Ecto neural progenitor cell (in vitro differentiated cells): ENCODE data around the gene LSR.
"Not testable (repeated sequence)": the region's sequence is repeated elsewhere in the genome, so short reads cannot be mapped to it uniquely, and the experiment has no call there.

ENCODE experiments used
- DNase-seq: peaks from one replicate; pipeline ENCODE4 v3.0.0-alpha.2; 2018; ENCODE audit warnings: low spot score

Gene LSR

GRCh38 chr19:35219008-35219407, 29.8 kb upstream of the LSR start:
- no peak for DNase-seq

DNA sequence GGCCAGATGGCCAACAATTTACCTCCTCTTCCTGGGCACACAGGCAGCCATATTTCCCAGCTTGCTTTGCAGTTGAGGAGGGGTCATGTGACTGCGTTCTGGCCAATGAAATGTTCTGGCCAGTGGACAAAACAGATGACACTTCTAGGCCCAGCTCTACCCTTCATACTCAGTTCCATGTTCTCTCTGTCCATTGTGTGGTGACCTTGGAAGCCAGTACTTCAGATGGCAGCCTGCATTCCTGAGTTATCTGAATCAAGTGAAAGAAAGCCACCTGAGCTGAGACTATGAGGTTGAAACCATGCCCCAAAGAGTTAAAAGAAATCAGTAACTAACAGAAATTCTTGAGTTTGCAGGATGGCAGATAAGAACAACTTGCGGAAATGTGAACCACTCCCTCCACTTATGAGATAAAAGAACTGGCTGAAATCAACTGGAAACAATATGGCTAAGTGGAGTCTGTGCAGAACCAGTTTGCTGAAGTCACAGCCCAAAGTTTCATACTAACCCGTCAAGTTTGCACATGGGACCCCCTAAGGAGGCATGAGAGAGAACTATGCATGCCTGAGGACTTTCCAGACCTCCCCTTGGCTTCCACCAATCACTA, 28.4 kb upstream of the LSR start:
- peak; percentile 27 for DNase-seq

DNA sequence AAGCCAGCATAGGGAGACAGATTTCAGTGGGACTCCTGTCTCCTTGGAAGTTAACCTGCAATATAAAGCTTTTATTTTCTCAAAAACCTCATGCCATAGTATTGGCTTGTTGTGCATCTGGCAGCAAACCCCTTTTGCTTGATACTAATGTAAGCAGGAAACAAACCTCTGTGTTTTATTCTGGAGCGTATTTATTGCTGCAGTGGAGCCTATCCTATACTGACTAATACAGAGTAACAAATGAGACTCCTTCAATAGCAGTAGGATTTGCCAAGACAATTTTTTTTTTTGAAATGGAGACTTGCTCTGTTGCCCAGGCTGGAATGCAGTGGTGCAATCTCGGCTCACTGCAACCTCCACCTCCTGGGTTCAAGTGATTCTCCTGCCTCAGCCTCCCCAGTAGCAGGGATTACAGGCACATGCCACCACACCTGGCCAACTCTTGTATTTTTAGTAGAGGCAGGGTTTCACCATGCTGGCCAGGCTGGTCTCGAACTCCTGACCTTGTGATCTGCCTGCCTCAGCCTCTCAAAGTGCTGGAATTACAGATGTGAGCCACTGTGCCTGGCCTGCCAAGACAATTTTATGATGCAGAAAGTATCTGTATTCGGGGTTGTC, 27.7 kb upstream of the LSR start:
- peak; percentile 16 for DNase-seq

DNA sequence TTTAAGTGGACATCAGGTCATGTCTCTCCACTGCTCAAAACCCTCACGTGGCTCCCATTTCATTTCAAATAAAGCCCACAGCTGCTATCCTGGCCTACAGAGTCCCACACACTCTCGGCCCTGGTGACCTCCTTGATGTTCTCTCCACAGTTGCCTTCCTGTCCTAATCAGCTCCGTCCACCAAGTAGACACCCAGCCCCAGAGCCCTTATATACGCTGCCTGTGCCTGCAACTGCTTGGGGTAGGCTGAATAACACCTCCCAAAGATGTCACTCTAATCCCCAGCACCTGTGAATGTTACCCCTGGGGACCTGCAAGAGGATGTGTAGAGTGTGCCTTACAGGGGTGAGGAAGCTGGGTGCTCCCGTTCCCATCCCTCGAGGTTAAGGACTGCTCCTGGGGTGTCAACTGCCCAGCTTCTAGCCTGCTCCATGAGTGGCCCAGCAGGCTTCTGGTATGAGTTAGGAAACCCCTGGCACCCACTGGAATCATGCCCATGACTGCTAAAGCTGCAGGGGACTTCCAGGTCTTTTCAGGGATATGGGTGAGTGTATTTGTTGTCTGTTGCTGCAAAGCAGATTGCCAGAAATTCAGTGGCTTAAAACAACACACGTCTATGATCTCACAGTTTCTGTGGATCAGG, 26.3 kb upstream of the LSR start:
- DNase-seq, result peak; percentile 26

DNA sequence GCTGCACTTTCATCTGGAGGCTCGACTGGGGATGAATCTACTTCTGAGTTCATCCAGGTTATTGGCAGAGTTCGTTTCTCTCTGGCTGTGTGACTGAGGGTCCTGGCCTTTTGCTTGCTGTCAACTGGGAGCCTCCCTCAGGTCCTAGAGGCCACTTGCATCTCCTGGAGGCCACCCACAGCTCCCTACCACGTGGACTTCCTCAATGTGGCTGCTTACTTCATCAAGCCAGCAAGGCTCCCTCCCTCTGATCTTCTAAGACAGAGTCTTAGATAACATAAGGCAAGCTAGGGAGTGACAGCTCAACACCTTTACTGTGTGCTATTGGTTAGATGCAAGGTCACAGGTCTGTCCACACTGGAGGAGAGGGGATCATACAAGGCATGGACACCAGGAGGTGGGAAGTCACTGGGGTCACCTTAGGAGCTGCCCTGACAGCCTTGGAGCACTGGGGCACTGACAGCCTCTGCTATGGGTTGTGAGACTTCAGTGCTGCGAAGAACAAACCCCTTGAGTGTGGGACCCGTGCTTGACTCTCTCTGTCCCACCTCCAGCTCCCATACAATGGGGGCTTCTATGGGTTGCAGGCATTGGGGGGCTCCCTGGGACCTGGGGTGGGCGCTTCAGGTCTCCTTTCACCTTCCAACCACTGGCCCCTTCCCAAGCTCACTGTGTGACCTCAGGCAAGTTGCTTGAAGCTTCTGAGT, 25.6 kb upstream of the LSR start:
- DNase-seq, result no peak

DNA sequence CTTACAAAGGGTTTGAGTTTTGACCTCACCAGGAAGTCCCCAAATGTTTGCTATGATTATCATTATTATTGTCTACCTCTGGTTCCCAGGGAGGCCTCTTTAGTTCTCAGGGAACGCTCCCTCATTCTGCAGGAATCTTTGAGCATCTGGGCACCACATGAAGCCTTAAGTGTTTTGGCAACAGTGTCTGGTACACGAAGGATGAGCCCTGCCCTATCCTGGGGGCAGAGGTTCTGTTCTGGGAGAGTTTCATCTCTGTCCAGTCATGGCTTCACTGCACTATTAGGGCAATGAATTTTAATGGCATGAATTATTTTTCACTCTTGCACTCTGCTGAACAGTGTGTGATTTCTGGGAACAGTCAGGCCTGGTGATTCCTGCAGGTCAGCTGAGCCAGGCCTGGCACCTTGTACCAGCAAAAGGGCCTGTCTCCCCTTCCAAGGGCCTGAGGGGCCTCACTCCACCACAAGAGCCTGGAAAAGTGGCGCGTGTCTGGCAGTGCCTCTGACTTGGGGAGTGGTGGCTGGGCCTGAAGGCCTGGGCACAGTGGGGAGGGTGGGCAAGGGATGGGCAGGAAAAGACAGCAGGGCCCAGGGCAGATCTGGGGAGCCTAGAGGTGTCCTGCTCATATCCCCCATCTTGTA, 24.8 kb upstream of the LSR start:
- DNase-seq, result no peak

- peak; percentile 46 for DNase-seq
Observed at GRCh38 chr19:35224681-35225571, 23.9 kb upstream of the LSR start.

DNA sequence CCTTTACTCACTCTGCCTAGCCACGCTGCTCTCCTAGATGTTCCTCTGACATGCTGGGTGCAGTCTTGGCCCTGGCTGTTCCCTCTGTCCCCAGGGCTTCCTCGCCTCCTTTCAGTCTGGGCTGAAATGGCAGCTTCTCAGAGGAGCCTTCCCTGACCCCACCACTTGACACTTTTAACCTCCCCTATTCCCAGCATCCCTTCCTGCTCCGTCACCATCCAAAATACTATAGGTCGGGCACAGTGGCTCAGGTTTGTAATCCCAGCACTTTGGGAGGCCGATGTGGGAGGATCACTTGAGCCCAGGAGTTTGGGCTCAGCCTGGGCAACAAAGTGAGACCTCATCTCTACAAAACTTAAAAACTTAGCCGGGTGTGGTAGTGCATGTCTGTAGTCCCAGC, 22.9 kb upstream of the LSR start:
- peak; percentile 31 for DNase-seq

DNA sequence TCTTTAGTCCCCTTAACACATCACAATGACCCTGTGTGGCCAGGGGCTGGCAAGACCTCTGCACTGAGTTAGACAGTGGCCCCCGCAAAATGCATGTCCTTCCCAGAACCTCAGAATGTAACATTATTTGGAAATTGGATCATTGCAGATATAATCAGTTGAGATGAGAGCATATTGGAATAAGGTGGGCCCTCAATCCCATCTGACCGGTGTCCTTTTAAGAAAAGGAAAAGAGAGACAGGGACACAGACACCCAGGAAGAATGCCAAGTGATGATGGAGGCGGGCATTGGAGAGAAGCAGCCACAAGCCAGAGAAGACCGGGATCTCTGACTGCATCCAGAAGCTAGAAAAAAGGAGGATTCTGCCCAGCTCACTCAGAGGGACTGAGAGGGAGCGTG, 22.1 kb upstream of the LSR start:
- peak; percentile 20 for DNase-seq

GRCh38 chr19:35228177-35228930, 20.4 kb upstream of the LSR start, which contains the start of gene FAM187B:
Gene FAM187B, minus strand, starts transcription at chr19:35228739. Its CDS starts 59 bp downstream, at chr19:35228680.
- DNase-seq, result peak; percentile 39

DNA sequence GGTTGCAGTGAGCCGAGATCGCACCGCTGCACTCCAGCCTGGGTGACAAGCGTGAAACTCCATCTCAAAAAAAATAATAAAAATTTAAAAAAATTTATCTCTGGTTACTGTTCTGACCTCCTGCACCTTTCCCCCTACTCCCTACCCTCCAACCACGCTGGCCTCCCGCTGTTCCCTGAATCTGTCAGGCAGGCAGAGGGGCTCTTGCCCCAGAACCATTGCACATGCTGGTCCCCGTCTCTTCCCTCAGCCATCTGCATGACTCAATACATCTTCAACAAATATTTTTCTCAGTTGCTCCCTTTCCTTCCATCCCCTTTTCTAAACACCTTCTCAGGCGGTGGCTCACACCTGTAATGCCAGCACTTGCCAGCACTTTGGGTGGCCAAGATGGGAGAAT, 19.2 kb upstream of the LSR start:
- peak; percentile 14 for DNase-seq

GRCh38 chr19:35231956-35232645, 16.7 kb upstream of the LSR start:
- DNase-seq, result peak; percentile 14

GRCh38 chr19:35232912-35233311, 15.9 kb upstream of the LSR start:
- no peak for DNase-seq

DNA sequence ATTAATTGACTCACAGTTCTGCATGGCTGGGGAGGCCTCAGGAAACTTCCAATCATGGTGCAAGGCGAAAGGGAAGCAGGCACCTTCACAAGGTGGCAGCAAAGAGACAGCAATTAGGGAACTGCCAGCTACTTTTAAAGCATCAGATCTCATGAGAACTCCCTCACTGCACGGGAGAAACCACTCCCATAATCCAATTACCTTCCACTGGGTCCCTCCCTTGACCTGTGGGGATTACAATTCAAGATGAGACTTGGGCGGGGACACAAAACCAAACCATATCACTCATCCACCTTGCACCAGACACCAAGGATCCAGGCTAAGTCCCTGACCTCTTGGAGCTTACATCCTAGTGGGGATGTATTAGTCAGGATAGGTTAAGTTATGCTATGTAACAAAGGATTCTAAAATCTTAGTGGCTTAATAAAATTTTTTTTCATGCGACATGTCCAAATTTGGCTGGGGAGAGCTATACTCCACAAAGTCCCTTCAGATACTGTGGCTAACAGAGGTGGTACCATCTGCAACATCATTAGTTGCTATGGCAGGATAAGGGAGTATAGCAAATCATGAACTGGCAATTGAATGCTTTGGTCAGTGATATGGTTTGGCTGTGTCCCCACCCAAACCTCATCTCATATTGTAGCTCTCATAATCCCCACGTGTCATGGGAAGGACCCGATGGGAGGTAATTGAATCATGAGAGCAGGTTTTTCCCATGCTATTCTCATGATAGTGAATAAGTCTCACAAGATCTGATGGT, 12.0 kb upstream of the LSR start:
- no peak for DNase-seq

- not testable (repeated sequence) for DNase-seq
Observed at GRCh38 chr19:35239597-35239996, 9.2 kb upstream of the LSR start.

- no peak for DNase-seq
Observed at GRCh38 chr19:35240327-35240726, 8.5 kb upstream of the LSR start.

DNA sequence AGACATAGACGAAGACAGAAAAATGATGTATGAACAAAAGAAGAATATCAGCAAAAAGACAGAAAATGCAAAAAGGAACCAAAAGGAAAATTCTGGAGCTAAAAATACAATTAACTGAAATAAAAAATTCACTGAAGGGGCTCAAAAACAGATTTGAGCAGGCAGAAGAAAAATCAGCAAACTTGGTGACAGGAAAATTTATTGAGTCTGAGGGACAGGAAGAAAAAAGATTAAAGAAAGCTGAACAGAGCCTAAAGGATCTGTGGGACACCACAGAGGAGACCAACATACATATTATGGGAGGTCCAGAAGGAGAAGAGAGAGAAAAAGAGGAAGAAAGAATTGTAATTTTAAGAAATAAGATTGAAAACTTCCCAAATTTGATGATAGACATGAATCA, 7.4 kb upstream of the LSR start:
- no peak for DNase-seq

DNA sequence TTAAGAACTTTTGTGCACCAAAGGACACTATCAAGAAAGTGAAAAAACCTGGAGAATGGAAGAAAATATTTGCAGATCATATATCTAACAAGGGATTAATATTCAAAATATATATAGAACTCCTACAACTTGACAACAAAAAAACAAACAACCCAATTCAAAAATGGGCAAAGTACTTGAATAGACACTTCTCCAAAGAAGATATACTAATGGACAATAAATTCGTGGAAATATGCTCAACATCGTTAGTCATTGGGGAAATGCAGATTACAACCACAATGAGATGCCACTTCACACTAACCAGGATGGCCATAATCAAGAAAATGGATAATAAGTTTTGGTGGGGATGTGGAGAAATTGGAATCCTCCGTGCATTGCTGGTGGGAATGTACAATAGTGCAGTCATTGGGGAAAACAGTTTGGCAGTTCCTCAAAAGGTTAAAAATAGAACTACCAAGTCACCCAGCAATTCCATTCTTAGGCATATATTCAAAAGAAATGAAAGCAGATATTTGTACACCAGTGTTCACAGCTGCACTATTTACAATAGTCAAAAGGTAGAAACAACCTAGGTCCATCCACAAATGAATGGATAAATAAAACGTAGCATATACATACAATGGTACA, 2.2 kb upstream of the LSR start:
- no peak for DNase-seq
